HG03558 (cell line): ENCODE data around the gene ATP1B1.
"Not testable (repeated sequence)": the region's sequence is repeated elsewhere in the genome, so short reads cannot be mapped to it uniquely, and the experiment has no call there.

Source experiments
- ATAC-seq: cut with Tn5 transposase; IDR thresholded peaks from one replicate; pipeline ENCODE4 v1.9.1; 2021; ENCODE audit warnings: moderate number of reproducible peaks; ENCODE audit not compliant: unreplicated experiment; ENCODE audit errors: extremely low read depth

The ATP1B1 gene

DNA sequence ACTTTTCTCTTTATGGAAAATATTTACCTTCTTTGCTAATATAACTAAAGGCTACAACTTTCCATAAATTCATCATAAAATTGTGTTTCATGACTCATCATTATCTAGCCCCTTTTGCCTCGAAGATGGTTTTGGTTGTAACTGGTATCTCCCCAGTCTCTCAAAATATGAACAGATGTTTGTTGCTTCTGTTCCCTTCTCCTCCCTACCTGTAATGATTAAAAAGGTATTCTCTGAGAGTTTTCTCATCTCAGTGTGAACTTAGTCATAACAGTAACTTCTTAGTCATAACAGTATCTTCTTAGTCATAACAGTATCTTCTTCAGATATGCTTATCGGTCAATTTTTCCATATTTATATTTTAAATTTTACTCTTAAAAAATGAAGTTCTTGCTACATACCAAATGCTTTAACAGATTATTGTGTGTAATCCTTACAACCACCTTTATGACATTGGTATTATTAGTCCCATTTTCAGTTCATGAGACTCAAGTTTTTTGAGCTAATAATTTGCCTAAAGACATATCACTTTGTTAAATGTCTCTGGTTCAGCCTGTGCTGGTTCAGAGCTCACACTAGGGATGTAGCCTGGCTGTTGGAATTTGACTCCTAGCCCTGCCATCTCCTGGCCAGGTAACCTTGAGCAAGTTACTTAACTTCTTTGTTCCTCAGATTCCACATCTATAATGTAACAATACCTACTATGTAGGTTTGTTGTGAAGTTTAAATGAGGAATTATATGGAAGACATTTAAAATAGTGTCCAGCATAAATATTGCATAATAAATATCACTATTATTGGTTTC is 32.6 kb downstream of the ATP1B1 start:
- ATAC-seq = peak; percentile 96

DNA sequence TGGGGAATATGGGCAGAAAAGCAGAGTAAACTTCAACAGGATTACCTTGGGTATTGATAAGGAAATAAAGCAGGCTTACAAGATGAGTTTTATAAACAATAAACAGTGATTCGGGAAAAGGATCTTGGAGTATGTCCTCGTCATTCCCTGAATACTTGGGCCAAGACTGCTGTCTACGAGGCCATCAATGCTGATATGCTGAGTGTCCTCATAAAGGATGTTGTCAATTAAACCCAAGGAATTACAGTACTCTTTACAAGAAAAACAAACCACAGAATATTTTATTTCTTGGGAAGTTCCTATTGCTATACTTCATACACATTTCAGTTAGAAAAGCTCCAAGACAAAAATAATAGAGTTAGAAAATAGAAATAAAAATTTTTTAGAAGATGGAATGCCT is 34.9 kb downstream of the ATP1B1 start:
- ATAC-seq = no peak

DNA sequence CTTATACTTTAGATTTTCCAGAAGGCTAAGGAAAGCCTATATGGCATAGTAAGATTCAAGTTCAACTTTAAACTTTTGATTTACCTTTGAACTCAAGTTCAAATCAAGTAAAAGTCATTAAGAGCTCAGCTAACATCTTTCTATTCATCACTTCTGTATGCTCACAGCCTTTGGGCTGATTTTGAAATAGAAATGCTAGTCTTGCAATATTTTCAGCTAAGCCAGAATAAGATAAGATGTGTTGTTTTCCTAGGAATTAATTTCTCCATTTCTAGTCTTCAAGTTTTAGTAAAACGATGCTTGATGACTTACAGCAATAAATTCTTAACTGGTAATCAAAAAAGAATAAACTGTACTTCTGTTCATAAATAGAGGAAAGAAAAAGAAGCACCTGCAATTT is 35.6 kb downstream of the ATP1B1 start:
- no peak for ATAC-seq

DNA sequence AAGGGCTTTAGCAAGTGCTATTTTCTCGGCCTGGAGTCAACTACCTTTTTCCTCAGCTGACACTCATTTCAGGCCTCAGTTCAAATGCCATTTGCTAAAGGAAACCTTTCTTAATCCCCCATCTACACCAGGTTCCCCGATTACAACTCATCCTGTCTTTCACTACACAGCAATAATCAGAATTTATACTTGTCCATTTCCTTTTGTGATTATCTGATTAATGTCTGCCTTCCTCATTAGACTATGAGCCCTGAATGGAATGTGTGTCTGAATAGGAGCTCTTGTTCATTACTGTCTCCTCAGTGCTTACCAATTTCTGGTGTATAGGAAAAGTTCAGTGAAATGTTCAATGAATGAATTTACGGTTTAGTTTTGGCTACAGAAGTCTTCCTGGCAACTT is 36.9 kb downstream of the ATP1B1 start:
- ATAC-seq = no peak

GRCh38 chr1:169143984-169144383 is 37.5 kb downstream of the ATP1B1 start:
- ATAC-seq = no peak

GRCh38 chr1:169144941-169145626 is 38.6 kb downstream of the ATP1B1 start:
- no peak for ATAC-seq

DNA sequence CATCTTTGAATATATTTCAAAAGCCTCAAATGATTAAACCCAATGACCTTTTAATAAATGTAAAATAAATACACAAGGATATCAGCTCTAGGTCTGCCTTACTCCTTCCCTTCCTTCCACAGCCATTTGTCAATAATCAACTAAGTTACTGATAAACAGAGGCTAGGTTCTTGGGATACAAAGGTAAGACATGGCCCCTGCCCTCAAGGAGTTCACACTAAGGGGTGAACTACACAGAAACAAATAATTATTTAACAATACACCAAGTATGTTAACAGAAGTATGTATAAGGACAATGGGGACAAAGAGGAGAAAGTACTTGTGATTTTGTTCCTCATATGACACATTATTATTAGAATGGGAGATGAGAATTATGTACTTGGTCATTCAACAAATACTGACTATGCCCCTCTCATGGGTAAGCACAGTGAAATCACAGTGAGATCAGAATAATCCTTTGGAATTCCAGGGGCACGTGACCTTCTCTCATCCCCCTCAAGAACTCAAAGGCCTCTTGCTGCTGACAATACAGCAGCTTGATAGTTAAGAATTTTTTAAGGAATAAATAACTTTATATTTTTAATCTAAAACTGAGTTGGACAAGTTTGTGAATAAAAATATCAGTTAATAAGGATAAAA is 40.2 kb downstream of the ATP1B1 start:
- no peak for ATAC-seq

- peak; percentile 64 for ATAC-seq
Observed at GRCh38 chr1:169148472-169149252, 42.2 kb downstream of the ATP1B1 start.

DNA sequence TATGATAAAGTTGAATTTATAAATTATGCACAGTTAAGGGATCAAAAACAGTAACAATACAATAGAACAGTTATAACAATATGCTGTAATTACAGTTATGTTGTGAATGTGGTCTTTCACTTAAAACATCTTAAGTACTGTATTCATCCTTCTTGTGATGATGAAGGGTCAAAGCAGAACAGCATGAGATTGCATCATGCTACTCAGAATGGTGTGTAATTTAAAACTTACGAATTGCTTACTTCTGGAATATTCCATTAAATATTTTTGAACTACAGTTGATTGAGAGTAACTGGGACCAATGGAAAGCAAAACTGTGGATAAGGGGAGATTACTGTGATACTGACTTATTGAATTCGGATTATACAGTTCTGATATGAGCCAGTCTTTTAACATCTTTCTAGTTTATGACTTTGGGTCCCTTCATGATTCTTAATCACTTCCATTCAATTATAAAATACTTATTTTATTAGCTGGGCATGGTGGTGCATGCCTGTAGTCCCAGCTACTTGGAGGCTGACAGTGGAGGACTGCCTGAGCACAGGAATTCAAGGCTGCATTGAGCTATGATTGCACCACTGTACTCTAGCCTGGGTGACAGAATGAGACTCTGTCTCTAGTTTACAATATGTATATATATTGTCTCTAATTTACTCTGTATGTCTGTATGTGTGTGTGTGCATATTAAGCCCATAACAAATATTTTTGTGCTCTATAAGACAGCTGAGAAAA is 43.2 kb downstream of the ATP1B1 start:
- ATAC-seq = no peak

DNA sequence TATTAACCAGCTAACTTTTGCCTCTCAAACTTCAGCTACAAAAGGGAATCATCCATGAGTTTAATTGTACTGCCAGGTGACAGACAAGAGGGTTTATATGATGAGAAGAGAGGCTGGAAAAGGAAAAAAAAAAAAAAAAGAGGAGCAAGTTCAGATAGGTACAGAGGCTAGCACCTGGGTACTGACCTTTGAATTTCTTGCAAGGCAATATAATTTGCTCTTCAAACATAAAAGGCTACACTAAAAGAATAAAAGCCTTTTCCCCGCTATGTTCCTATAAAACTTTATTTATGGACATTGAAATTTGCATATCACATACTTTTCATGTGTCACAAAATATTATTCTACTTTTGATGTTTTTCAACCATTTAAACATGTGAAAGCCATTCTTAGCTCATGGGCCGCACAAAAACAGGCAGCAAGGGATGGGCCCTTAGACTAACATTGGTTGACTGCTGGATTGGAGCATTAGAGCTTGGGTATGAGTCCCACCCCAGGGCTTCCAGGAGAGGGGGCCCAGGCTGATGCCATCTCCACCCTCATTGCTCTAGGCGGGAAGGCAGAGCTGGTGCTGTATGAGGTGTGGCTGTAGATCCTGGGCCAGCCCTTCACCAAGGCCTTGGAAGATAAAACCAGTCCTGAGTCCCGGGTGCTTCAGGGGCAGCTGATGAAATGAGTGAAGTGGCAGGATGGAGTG is 44.3 kb downstream of the ATP1B1 start:
- ATAC-seq = no peak

GRCh38 chr1:169151338-169151837 is 44.9 kb downstream of the ATP1B1 start:
- ATAC-seq = no peak

DNA sequence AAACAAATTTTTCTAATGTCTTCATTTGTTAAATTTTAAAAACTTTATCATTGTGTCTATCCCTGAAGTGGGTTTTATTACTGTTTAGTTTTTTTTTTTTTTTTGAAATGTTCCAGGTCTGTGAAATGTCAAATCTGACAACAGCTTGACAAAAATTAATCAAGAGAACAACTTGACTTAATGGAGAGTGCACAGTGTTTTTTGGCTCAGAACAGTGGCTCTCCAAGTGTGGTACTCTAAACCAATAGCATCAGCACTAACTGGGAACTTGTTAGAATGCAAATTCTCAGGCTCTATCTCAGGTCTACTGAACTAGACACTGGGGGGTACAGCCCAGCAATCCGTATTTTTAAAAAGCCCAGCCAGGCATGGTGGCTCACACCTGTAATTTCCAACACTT is 49.2 kb downstream of the ATP1B1 start:
- ATAC-seq = no peak

DNA sequence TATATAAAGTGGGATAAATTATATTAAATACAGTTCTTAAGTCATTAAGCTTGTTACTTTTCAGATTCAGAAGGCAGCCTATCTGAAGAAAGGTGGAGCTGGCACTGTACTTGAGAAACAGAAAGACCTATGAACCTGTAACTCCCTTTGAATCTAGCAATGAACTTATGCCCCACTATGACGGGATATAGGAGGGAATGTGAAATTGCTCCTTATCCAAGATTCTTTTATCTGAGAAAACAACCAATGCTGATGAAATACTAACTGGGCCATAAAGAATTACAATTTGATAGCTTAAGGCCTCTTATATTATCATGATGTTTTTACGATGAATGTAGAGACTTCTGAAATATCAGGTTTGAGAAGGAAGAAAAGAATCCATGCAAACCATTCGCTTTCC is 50.1 kb downstream of the ATP1B1 start:
- no peak for ATAC-seq

GRCh38 chr1:169160845-169161495 is 54.5 kb downstream of the ATP1B1 start:
- no peak for ATAC-seq

DNA sequence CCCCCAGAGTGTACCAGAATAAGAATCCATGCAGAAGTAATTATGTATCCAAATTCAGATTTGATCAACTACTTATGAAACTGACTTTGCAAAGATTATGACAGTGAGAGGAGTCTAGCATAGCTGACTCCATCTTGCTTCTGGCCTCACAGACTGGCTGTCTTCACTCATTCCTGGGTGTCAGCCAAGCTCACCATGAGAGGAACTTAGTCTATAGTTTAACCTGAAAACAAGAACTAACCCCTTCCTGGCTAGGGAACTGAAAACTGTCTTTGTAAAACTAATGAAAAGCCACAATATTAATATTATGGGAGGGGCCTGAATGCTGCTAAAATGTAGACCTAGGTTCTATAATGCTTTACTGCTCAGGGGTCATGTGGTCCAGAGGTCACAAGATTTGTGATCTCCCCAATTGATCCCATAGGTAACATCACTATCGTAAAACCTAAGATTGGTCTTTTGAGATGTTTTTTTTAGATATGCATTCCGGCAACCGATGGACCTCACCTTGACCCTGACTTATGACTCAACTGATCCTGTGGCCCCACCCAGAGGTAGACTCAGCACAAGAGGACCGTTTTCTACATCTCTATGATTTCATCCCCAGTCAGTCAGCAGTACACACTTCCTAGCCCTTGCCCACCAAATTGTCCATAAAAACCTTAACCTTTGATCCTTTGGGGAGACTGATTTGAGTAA is 55.2 kb downstream of the ATP1B1 start:
- ATAC-seq = peak; percentile 75

GRCh38 chr1:169163059-169163458 is 56.6 kb downstream of the ATP1B1 start:
- ATAC-seq = no peak

GRCh38 chr1:169175461-169175860 is 69.0 kb downstream of the ATP1B1 start:
- no peak for ATAC-seq

- not testable (repeated sequence) for ATAC-seq
Observed at GRCh38 chr1:169179431-169179830, 72.9 kb downstream of the ATP1B1 start.
